ENCODE data around the gene UVRAG.
"Not testable (repeated sequence)": the region's sequence is repeated elsewhere in the genome, so short reads cannot be mapped to it uniquely, and the experiment has no call there.

Gene UVRAG

GRCh38 chr11:75849894-75850293 lies 34.9 kb downstream of the UVRAG start:
- DNase-seq: no peak

DNA sequence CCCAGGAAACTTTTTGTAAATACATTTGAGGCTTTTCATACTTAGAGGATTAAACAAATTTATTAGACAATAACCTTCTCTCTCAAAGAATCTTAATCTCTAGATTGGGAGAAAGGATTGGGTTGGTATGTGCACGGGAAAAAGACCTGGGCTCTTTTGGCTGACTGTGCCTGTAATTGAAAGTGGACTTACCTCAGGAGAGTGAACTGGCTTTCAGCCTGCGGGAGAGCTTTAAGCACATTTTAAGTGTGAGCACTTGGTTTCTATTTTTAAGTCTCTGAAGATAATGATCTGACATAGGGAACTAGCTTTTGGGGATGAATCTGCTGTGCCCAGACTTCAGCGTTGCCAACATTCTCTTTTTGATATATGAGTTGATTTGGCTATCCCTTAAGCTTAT lies 35.8 kb downstream of the UVRAG start:
- DNase-seq: no peak

- DNase-seq: no peak
These were observed 36.2 kb downstream of the UVRAG start for GRCh38 chr11:75851203-75851602.

GRCh38 chr11:75852406-75853017 lies 37.5 kb downstream of the UVRAG start:
- DNase-seq: no peak

- DNase-seq: not testable (repeated sequence)
These were observed 38.6 kb downstream of the UVRAG start for GRCh38 chr11:75853563-75853962.

DNA sequence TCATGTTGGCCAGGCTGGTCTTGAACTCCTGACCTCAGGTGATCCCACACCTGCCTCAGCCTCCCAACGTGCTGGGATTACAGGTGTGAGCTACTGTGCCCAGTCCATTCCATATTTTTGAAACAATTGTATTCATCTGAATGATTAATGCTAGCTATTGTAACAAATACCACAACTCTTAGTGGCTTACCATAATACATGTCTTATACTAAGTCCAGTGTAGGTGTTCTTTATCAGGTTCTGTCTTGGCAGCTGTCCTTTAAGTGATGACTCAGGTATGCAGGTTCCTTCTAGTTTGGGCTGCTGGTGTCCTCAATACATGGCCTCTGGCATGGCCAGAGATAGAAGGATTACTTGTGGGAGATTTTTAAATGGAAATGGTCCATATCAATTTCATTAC lies 39.0 kb downstream of the UVRAG start:
- DNase-seq: no peak

DNA sequence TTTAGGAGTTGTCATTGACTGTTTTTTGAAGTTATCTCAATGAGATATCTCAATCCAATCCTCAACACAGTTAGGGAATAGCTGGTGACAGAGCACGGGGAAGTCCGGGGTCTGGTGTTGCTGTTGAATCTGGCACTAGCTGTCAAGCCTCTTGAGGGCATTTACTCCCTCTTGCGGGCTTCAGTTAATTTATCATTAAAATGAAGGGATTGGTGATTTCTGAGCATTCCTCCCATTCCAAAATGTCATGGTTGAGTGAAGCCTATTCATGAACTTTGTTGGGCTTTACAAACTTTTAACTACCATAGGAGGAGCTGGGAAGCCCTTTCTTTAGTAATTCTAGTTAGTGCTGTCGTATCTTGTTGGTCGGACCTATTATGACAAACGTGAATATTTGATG lies 40.2 kb downstream of the UVRAG start:
- no peak for DNase-seq

GRCh38 chr11:75856912-75857311 lies 41.9 kb downstream of the UVRAG start:
- DNase-seq: no peak

GRCh38 chr11:75858042-75858441 lies 43.0 kb downstream of the UVRAG start:
- no peak for DNase-seq

GRCh38 chr11:75858613-75859012 lies 43.6 kb downstream of the UVRAG start:
- no peak for DNase-seq

DNA sequence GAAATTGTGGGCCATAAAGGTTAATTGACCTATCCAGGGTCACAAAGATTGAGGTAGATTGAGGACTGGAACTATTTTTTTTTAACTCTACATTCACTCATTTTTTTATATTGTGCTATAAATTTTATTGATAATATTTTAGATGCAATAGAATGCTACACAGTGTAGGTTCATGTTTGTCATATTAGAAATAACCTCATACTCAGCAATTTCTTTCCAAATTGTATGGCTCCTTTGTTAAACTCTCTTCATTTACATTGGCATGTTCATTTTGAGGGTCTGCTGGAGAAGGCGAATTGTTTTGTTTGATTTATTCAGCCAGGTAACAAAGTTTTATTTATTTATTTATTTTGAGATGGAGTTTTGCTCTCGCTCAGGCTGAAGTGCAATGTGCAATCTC lies 44.6 kb downstream of the UVRAG start:
- DNase-seq: no peak

GRCh38 chr11:75862437-75862836 lies 47.4 kb downstream of the UVRAG start:
- no peak for DNase-seq

GRCh38 chr11:75867778-75868374 lies 52.9 kb downstream of the UVRAG start:
- DNase-seq: peak; percentile 48

GRCh38 chr11:75868990-75869389 lies 54.0 kb downstream of the UVRAG start:
- DNase-seq: no peak

- no peak for DNase-seq
These were observed 54.8 kb downstream of the UVRAG start for GRCh38 chr11:75869661-75870455.

GRCh38 chr11:75872887-75873416 lies 57.9 kb downstream of the UVRAG start:
- DNase-seq: peak; percentile 21

DNA sequence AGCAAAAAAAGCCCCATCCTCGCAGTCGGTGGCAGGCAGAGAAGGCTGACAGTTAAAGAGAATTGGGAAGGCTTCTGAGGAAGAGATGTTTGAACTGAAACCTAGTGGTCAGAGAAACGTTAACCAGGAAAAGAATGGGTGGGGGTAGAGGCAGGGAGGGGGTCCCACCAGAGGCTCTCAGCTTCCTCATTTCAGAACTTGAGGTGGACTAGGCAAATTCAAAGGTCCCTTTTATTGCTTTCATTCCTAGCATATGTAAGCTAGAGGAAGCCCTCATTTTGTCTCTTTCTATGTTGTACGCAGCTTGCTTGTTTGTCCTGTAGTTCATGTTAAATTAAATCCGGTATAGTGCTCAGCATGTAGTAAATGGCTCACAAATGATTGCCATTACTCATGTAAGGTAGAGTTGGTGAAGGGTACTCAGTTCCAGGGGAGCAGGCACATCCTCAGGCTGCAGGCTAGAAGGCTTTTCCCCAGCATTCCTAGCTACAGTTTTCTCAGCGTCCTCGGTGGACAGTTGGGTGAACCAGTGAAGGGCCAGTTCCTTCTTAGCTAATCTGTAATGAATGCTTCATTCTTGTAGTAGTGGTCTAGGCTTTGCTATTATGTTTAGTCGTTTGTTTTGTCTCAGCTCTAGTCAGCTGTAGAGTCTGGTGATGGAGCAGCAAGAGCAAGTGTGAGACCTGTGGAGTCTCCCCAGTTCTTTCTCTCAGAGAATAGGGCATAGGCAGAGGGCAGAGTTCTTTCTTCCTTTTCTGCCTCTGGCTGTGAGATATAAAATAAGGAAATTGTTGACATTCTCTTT lies 58.6 kb downstream of the UVRAG start:
- DNase-seq: no peak

DNA sequence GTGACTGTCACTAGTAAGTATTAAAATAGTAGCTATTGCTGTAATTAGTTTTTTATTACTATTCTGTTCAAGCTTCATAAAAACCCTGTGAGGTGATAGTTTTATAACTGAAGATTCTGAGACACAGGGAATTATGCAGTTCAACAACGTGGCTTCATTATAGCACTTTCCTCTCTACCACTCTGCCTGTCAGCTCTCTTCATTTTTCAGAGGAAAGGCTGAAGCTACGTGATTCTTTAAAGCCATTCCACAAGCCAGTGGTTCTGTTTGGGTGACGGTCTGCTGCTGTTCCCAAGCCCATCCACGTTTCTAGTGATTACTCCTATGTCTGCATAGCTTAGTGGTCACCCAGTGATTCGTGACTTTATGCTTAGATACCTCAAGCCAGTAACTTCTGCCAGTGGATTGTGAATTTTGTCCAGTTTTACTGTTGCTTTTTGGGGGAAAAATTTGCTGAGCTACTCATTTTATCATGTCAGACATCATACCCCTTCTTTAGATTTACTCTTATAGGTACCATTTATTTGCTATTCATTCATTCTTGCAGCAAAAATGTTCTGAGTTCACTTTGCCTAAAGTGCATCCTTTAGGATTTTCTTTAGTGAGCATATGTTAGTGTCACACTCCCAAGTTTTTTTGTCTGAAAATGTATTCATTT lies 59.8 kb downstream of the UVRAG start:
- DNase-seq: no peak

DNA sequence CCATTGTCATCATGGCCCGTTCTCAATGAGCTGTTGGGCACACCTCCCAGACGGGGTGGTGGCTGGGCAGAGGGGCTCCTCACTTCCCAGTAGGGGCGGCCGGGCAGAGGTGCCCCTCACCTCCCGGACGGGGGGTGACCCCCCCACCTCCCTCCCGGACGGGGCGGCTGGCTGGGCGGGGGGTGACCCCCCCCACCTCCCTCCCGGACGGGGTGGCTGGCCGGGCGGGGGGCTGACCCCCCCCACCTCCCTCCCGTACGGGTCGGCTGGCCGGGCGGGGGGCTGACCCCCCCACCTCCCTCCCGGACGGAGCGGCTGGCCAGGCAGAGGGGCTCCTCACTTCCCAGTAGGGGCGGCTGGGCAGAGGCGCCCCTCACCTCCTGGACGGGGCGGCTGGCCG lies 62.3 kb downstream of the UVRAG start:
- DNase-seq: not testable (repeated sequence)

DNA sequence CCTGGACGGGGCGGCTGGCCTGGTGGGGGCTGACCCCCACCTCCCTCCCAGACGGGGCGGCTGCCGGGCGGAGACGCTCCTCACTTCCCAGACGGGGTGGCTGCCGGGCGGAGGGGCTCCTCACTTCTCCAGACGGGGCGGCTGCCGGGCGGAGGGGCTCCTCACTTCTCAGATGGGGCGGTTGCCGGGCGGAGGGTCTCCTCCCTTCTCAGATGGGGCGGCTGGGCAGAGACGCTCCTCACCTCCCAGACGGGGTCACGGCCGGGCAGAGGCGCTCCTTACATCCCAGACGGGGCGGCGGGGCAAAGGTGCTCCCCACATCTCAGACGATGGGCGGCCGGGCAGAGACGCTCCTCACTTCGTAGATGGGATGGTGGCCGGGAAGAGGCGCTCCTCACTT lies 62.9 kb downstream of the UVRAG start:
- DNase-seq: not testable (repeated sequence)

DNA sequence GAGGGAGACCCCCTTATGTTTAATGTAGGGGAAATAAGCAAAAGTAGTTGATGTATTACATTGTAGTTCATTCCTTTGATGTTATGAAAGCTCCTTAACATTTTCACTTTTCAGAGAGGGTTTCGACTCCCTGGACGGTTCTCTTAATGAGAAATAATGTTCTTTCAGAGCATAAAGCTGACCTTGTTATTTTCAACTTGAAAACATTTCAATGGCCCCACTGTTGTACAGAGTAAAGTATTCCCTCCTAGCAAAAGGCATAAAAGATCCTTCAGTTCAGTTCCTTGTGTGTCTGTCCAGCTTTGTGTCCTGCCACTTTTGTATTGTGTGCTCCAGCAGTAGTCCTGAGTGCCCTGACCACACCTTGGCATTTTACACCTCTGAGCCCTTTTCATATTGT lies 63.9 kb downstream of the UVRAG start:
- no peak for DNase-seq

DNA sequence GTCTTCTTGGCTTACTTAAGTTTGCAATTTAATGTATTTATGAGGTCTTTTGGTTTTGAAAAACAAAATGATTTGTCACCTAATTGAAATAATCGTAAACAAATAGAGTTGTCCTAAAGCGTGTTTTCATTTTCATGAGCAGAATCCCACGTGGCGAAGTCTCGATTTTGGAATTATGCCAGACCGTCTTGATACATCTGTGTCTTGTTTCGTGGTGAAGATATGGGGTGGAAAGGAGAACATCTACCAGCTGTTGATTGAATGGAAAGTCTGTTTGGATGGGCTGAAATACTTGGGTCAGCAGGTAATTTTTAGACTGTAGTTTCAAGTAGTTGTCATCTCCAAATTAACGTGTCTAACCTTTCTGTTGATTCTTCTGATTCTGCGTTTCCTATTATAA lies 64.7 kb downstream of the UVRAG start:
- DNase-seq: no peak

- not testable (repeated sequence) for DNase-seq
These were observed 65.3 kb downstream of the UVRAG start for GRCh38 chr11:75880343-75880742.
